SK-N-SH treated with all-trans-retinoic acid at 6 μM for 48 hours (cell line): ENCODE data around the gene PIK3R3.

Source experiments
- ARNTL ChIP-seq: fragments of 450-650 bp; formaldehyde crosslinking; IDR thresholded peaks from 2 replicates; pipeline ENCODE4 v1.5.0; 2020; ENCODE audit warnings: low read depth, mild to moderate bottlenecking, moderate library complexity, borderline replicate concordance
- CREB5 ChIP-seq: fragments of 250-450 bp; sonication (Bioruptor Pico); IDR thresholded peaks from 2 replicates; pipeline ENCODE4 v1.5.1; 2020; ENCODE audit warnings: low read depth, mild to moderate bottlenecking, moderate library complexity
- CSDC2 ChIP-seq: fragments of 250-450 bp; sonication (Bioruptor Pico); IDR thresholded peaks from 2 replicates; pipeline ENCODE4 v1.5.0; 2020; ENCODE audit warnings: mild to moderate bottlenecking, moderate library complexity
- GLIS3 ChIP-seq: fragments of 250-450 bp; sonication (Bioruptor Pico); IDR thresholded peaks from 2 replicates; pipeline ENCODE4 v1.5.0; 2020; ENCODE audit warnings: mild to moderate bottlenecking, moderate library complexity
- ISL1 ChIP-seq: fragments of 250-450 bp; sonication (Bioruptor Pico); IDR thresholded peaks from 2 replicates; pipeline ENCODE4 v2.1.2; 2022; ENCODE audit warnings: mild to moderate bottlenecking, moderate library complexity
- RARB ChIP-seq: fragments of 250-450 bp; sonication (Bioruptor Pico); IDR thresholded peaks from 2 replicates; pipeline ENCODE4 v1.8.0; 2021; ENCODE audit warnings: mild to moderate bottlenecking, moderate library complexity
- TCF4 ChIP-seq: fragments of 250-450 bp; sonication (Bioruptor Pico); IDR thresholded peaks from 2 replicates; pipeline ENCODE4 v1.8.0; 2021; ENCODE audit warnings: mild to moderate bottlenecking, moderate library complexity, borderline replicate concordance
- ZNF70 ChIP-seq: fragments of 450-650 bp; formaldehyde crosslinking; IDR thresholded peaks from 2 replicates; pipeline ENCODE4 v1.5.0; 2020; ENCODE audit warnings: mild to moderate bottlenecking, moderate library complexity

- TF ChIP-seq RARB (CRISPR knock-in tag) (no peak), CSDC2 (CRISPR knock-in tag) (no peak), ISL1 (CRISPR knock-in tag) (no peak), CREB5 (CRISPR knock-in tag) (no peak), GLIS3 (CRISPR knock-in tag) (no peak), ZNF70 (CRISPR knock-in tag) (no peak), TCF4 (CRISPR knock-in tag) (no peak), ARNTL (no peak)
These were observed 62.1 kb downstream of the PIK3R3 start for GRCh38 chr1:46070164-46070814.
